ENCODE data around the gene POLH. TPM values are rescaled to one million over a fixed set of nuclear protein-coding genes. Genes with fewer than 3 reads are reported as not detected.
"Not testable (repeated sequence)": the region's sequence is repeated elsewhere in the genome, so short reads cannot be mapped to it uniquely, and the experiment has no call there.

POLH gene
- total RNA-seq, 1 experiment from 2014 or later: 31.9 TPM

GRCh38 chr6:43541774-43542471 is 34.1 kb upstream of the POLH start:
- Mint-ChIP-seq H3K36me3 (ENCODE audit: insufficient read depth, unreplicated experiment) (peaks cover 74% of the 10 kb centered on the region), H3K9me3 (ENCODE audit: low read depth, unreplicated experiment) (no peaks in the 10 kb centered on the region), H3K4me1 (ENCODE audit: low read depth, unreplicated experiment) (no peaks in the 10 kb centered on the region), H3K27ac (ENCODE audit: unreplicated experiment) (no peak overlapping the region), H3K4me3 (ENCODE audit: low read depth, unreplicated experiment) (no peak overlapping the region), H3K27me3 (ENCODE audit: unreplicated experiment) (no peaks in the 10 kb centered on the region)
- DNase-seq: no peak
- CTCF ChIA-PET: no interaction called here
- no peak for TF ChIP-seq CTCF (IDR thresholded peaks at IDR 0.05; ENCODE audit: unreplicated experiment)
- intact Hi-C loops (cut with micrococcal nuclease; ENCODE audit: unreplicated experiment): no loop called here
- BruUV-seq (replicated peaks): no TSS peak

- Mint-ChIP-seq H3K4me3 (ENCODE audit: low read depth, unreplicated experiment) (no peak overlapping the region), H3K36me3 (ENCODE audit: insufficient read depth, unreplicated experiment) (peaks cover 73% of the 10 kb centered on the region), H3K27me3 (ENCODE audit: unreplicated experiment) (no peaks in the 10 kb centered on the region), H3K9me3 (ENCODE audit: low read depth, unreplicated experiment) (no peaks in the 10 kb centered on the region), H3K4me1 (ENCODE audit: low read depth, unreplicated experiment) (no peaks in the 10 kb centered on the region), H3K27ac (ENCODE audit: unreplicated experiment) (no peak overlapping the region)
- no peak for TF ChIP-seq CTCF (IDR thresholded peaks at IDR 0.05; ENCODE audit: unreplicated experiment)
- BruUV-seq (replicated peaks): no TSS peak
- intact Hi-C loops (cut with micrococcal nuclease; ENCODE audit: unreplicated experiment): no loop called here
- DNase-seq: no peak
- CTCF ChIA-PET: no interaction called here
Observed at GRCh38 chr6:43544461-43544860, 31.5 kb upstream of the POLH start.

- intact Hi-C loops (cut with micrococcal nuclease; ENCODE audit: unreplicated experiment): no loop called here
- no peak for DNase-seq
- H3K36me3 Mint-ChIP-seq (ENCODE audit: insufficient read depth, unreplicated experiment): peaks cover 72% of the 10 kb centered on the region
Observed at GRCh38 chr6:43547222-43547621, 28.8 kb upstream of the POLH start.

GRCh38 chr6:43557620-43558019 is 18.4 kb upstream of the POLH start:
- intact Hi-C loops (cut with micrococcal nuclease; ENCODE audit: unreplicated experiment); H3K27me3 Mint-ChIP-seq (ENCODE audit: unreplicated experiment); H3K4me1 Mint-ChIP-seq (ENCODE audit: low read depth, unreplicated experiment); H3K27ac Mint-ChIP-seq (ENCODE audit: unreplicated experiment); H3K4me3 Mint-ChIP-seq (ENCODE audit: low read depth, unreplicated experiment); BruUV-seq (replicated peaks); H3K9me3 Mint-ChIP-seq (ENCODE audit: low read depth, unreplicated experiment); DNase-seq: not testable (repeated sequence)
- CTCF ChIA-PET: interaction anchor here (0.7 kb wide), 1 partner anchor 68 kb away, joined by 6 read pairs; no protein-coding TSS in a partner anchor
- H3K36me3 Mint-ChIP-seq (ENCODE audit: insufficient read depth, unreplicated experiment): peaks cover 87% of the 10 kb centered on the region

More at GRCh38 chr6:43547222-43547621, 28.8 kb upstream of the POLH start:
- TF ChIP-seq CTCF (IDR thresholded peaks at IDR 0.05; ENCODE audit: unreplicated experiment): no peak
- CTCF ChIA-PET: no interaction called here
- no peak overlapping the region for H3K4me3 Mint-ChIP-seq (ENCODE audit: low read depth, unreplicated experiment)
- BruUV-seq (replicated peaks): no TSS peak
- H3K27ac Mint-ChIP-seq (ENCODE audit: unreplicated experiment): no peak overlapping the region
- no peaks in the 10 kb centered on the region for H3K9me3 Mint-ChIP-seq (ENCODE audit: low read depth, unreplicated experiment)
- H3K27me3 Mint-ChIP-seq (ENCODE audit: unreplicated experiment): no peaks in the 10 kb centered on the region
- no peaks in the 10 kb centered on the region for H3K4me1 Mint-ChIP-seq (ENCODE audit: low read depth, unreplicated experiment)

- intact Hi-C loops (cut with micrococcal nuclease; ENCODE audit: unreplicated experiment): no loop called here
- no peaks in the 10 kb centered on the region for H3K9me3 Mint-ChIP-seq (ENCODE audit: low read depth, unreplicated experiment)
- BruUV-seq (replicated peaks): no TSS peak
- no peak overlapping the region for H3K27ac Mint-ChIP-seq (ENCODE audit: unreplicated experiment)
- no peak for TF ChIP-seq CTCF (IDR thresholded peaks at IDR 0.05; ENCODE audit: unreplicated experiment)
- CTCF ChIA-PET: no interaction called here
- DNase-seq: no peak
- H3K36me3 Mint-ChIP-seq (ENCODE audit: insufficient read depth, unreplicated experiment): peaks cover 85% of the 10 kb centered on the region
- no peak overlapping the region for H3K4me3 Mint-ChIP-seq (ENCODE audit: low read depth, unreplicated experiment)
- H3K27me3 Mint-ChIP-seq (ENCODE audit: unreplicated experiment): no peaks in the 10 kb centered on the region
- H3K4me1 Mint-ChIP-seq (ENCODE audit: low read depth, unreplicated experiment): no peaks in the 10 kb centered on the region
Observed at GRCh38 chr6:43559328-43559727, 16.7 kb upstream of the POLH start.
